IPS-NIHi11 (cell line): Measurements from ENCODE around the gene KCNQ1.
A peak's percentile ranks its signal among the peaks of the same experiment; 100 is the strongest.

Experiments used
- DNase-seq: peaks from one replicate; pipeline ENCODE4 v3.0.0; 2012; ENCODE audit warnings: mixed read lengths, low spot score

The KCNQ1 gene

DNA sequence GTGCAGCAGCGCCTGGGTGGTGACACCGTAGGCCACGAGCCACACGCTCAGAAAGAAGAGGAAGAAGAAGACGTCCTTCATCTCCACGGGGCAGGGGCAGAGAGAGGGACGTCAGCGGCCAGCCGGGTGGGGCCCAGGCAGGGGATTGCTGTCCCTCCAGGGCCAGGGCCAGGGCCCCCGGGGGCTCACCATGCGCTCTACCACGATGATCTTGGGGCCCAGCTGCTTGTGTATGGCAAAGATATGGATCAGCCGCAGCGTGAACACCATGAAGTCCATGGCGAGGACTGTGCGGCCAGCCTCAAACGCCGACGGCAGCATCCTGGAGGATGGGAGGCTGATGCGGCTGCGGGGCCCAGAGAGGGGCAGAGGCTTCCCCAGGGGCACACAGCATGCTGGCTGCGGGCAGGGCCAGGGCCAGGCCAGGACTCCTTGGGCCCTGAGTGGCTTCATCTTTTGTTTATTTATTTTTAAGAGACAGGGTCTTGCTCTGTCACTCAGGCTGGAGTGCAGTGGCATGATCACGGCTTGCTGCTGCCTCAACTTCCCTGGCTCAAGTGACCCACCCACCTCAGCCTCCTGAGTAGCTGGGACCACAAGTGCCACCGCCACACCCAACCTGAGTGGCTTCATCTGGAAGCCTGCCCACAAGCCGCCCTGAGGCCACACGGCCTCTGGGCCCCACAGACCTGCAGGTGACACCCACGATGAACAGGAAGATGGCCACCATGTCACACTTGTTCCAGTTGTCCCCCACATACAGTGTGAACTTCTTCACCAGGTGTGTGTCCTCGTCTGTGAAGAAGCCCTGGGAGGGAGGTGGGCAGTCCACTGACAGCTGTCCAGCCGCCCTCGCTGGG lies 33.1 kb upstream of the KCNQ1 start:
- DNase-seq = no peak

DNA sequence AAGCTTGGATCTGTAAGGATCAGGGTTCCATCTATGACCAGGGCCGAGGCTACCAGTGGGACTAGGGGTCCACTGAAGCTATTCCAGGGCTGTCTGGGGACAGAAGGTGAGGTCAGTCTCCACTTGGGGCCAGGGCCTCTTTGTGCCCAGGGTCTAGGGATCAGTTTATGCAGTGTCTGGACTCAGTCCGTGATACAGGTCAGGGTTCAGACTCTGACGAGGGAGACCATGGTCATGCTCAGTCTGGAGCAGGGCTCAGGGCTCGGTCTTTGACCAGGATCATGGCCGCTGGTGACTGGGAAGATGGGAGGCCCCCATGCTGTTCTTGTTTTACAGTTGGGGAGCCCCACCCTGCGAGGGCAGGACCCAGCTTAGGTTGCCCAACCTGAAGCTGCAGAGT lies 32.5 kb upstream of the KCNQ1 start:
- DNase-seq = no peak

DNA sequence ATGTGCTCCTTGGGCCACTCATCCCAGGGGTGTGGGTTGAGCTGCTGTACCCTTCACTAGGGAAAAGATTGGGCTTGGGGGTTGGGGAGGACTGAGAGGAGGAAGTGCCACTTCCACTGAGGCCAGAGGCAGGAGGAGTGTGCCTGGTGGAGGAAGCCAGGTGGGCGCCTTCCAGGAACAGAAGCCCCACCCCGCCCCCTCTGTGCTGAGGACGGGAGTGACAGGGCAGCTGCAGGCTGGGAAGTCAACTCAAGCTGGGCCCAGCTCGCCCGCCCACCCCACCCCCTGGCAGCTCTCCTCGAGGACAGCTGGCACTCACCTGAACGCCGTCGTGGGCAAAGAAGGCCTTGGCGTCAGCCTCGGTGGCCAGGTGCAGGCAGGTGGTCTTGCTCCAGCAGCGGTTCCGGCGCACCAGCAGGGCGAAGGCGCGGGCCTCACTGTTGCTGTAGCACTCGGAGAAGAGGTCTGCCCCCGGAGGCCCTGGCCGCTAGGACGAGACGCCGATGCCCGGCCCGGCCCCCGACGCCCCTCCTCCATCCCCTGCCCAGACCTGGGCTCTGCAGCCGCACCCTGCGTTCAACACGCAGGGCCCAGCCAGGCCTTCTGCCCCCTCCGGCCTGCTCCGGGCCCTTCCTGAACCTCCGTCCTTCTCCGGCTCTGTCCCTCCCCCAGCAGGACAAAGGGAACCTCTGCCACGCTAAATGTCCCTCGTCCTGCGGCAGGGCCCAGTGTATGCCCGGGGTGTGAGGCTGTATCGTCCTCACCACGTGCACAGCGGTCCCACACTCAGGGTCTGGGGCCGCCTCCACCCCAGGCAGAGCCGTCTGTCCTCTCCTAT lies 30.8 kb upstream of the KCNQ1 start:
- no peak for DNase-seq

DNA sequence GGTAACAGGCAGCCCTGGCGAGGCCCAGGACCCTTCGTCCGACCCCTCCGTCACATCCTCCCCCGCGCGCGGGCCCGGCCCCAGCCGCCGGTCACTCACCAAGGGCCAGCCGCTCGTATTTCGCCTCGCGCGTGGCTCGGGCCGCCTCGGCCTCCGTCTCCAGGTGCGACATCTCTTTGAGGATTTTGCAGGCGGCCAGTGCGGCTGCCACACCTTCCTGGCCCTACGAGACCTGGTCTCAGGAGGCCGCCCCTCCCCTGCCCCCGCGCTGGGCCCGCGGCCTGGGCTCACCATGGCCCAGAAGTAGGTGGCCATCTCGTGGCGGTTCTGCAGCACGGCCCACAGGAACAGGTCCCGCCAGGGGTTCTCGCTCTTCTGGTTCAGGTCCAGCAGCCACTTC lies 30.2 kb upstream of the KCNQ1 start:
- DNase-seq = no peak

DNA sequence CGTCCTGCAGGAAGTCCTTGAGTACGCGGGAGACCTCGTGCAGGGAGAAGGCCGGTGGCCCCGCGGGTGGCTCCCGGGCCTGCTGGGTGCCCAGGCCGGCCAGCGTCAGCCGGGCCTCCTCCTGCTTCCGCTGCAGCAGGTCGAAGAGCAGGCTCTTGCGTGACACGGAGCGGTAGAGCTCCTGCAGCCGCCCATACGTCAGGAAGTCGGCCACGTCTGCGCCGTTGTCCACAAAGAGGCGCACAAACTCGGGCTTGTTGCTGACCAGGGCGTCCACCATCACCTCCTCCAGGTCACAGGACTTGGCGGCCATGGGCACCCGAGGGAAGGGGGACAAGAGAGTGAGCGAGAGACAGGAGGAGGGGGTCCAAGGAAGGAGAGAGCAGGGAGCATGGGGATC lies 29.6 kb upstream of the KCNQ1 start:
- no peak for DNase-seq

DNA sequence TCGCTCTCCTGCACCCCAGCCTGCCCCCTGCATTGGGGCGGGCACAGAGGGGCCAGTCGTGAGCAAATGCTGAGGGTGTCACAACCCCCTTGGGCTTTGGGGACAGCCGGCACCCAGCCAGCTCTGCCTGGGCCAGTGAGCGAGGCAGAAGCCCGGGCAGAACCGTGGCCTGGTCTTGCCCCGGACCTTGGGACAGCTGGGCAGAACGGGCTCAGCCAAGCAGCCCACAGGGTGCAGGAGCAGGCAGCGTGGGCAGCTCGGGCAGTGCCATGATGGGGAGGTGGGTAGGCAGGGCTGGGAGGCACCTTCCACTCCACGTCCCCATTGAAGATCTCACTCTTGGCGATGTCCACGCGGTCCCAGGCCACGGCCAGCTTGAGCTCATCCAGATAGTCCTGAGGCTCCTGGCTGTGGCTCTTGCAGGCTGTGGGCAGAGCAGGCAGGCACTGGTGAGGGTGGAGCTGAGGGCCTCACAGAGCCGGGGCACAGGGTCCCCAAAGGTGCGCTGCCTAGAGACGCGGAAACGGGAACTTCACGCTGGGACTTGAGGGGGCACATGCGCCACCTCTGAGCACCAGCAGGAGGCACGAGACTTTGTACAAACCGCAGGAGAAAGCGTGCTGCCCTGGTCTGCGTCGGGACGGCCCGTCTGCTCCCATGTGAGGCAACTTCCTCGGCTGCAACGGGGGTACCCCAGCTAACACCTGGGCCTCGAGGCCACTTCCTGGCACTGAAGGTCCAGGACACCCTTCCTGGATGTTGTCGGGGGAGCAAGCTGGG lies 29.0 kb upstream of the KCNQ1 start:
- no peak for DNase-seq

DNA sequence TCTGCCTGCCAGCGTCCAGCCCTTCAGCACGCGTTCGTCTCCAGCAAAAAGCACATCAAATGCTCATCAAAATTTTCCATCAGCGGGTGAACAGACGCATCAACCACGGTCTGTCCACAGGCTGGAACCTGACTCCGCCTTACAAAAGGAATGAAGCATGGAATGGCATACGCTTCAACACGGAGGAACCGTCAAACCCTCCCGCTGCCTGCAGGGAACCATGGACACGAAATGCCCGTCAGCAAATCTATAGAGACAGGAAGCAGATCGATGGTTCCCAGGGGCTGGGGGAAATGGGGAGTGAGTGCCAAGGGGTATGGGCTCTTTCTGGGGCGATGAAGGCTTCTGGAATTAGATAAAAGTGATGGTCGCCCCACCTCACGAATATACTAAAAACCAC lies 28.0 kb upstream of the KCNQ1 start:
- DNase-seq = no peak

DNA sequence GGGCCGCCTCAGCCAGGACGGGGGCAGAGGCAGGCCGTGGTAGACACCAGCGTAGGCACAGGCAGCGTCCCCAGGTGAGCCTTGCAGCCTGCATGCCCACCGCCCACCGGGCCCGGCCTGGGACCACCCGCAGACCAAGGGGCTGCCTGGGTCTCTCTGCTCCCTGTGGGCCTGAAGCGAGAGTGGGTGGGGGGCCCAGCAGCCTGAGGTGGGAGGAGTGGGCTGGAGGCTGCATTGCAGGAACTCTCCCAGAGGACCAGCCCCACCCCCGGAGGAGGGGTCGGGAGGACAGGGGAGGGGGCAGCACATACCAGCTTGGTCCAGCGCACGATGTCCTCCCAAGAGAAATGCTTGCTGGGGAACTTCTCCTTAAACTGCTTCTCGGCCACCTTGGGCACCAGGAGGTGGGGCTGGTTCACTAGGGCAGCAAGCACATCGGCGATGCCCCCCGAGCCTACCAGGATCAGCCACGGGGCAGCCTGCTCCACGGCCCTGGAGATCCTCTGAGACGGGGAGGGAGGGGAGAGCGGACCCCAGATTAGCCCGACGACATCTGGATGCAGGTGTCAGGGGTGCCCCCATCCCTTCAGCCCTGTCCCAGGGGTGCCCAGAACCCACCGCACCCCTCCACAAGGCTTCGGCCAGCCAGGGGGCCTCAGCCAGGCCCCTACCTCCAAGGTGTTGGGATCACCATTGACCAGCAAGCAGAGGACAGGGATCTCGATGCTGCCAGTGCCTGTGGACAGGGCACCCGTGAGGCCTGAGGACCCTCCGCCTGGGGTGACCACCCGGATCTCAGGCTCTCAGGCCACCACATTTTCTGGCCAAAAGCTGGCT lies 26.7 kb upstream of the KCNQ1 start:
- DNase-seq = no peak

DNA sequence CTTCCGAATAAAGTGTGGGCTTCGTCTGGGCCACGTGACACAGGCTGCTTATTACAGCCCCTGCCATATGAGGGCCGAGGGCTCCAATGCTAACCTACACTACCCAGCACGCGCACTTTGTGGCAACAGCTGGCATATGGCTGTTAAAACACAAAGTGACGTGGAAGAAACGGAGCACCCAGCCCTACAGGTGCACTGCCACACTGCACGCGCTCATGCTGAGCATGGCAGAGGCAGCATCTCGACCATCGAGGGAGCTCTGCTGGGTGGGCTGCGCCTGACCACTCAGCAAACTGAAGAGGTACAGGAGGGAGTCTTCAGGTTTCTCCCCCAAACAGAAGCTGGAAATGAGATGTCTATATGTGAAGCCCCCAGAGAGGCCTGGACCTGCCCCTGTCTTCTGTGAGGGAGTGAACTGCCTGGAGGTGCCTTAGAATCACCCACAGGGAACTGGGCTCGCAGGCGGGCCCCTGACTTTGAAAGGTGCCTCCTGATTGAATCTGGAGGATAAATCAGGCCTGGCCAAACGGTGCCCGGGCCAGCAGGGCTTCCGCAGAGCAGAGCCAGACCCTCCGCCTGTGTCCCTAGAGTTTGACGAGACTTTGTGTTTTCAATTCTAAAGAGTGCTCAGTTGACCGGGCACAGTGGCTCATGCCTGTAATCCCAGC lies 26.0 kb upstream of the KCNQ1 start:
- no peak for DNase-seq

DNA sequence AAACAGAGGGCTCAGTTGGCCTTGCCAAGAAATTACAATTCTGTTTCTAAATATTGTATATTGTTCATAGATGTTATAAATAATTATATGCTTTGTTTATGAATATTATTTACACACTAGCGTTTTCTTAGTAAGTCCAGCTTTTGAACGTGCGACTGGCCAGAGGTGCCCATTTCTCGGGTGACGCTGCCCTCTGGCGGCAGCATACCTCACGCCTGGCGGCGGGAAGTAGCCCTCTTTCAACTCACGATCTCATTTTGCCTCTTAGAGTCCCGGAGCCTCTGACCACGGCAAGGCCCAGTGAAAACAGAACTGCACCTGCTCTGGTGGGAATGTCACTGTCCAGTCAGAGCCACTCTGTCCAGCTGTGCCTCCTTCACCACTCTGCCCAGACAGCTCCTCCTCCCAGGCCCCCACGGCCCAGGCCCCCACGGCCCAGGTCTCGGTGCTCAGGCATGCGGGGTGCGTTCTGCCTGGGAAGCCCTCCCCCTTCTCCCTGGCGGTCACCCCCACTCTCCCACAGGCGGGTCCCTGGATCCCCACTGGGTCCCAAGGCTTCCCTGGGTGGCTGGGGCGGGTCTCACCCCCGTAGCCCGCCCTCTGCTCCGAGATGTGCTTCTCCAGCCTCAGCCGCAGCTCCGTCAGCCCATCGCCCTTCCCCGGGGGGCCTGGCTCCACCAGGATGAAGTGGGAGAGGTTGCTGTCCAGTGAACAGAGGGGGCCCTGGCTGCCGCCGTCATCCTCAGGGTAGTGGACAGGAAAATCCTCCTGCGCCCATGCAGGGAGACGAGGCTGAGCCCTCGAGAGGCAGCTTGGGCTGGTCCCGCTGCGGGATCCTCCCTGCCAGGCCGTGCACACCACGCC lies 24.9 kb upstream of the KCNQ1 start:
- DNase-seq = peak; percentile 87

DNA sequence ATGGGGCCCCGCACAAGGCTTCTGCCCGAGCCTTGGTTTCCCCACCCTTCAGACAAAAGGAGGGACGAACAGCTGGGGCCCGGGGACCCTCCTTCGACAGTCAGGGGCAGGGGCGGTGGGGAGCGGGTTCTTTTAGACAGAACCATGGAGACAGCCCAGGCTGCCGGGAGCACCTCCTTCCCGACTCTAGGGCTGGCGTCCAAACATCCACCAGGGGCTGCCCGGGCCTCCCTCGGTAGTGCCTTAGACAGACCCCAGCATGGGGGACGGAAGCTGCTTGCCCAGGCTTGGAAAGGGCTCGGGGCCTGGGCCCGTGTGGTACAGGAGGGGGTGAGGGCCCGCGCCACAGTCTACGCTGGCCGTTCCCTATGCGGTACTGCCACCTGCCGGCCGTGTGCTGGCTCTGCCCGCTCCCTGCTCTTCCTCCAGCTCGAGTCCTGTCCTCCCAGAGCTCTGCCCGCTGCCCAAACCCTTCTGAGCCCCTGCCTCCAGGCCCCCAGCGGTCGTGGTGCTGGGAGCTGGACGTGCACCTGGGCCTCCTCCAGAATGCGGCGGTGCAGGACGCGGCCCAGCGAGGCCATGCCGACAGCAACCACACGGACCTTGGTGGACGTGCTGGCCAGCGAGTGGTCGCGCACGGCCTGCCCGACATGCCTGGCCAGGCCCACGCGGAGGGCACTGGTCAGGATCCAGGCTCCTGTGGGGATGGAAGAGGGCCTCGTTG lies 24.1 kb upstream of the KCNQ1 start:
- peak; percentile 98 for DNase-seq

DNA sequence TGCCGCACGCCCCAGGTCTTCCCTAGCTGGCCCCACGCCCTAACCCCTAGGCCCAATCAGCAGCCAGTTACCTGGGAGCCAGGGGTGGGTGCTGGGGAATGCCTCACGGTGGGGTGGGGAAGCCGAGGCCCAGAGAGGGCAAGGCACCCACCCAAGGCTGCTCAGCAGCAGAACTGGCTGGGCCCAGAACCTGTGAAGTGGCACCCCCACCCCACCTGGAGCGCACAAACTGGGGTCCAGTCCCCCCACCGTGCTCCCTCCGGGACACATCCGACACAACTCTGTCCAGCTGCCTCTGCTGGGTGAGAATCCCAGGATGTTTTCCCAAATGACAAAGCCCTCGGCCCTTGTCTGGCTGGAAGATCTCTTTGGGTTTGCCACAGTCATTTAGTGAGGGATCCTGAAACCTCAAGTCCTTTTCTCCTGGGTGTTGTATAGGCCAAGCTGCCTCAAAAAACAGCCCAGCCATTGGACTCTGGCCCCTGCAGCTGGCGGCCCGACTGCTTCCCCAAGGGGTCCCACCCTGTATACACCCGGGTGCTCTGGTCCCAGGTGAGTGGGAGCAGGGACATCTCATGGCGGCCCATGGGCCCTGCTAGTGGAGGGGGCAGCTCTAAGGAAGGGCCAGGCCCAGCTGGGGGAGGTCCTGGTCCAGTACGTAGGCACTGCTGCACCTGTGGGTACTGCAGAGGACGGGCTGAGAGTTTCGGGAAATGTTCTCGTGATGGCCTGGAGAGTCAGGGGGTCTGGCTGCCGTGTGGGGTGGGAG lies 23.4 kb upstream of the KCNQ1 start:
- DNase-seq = no peak

DNA sequence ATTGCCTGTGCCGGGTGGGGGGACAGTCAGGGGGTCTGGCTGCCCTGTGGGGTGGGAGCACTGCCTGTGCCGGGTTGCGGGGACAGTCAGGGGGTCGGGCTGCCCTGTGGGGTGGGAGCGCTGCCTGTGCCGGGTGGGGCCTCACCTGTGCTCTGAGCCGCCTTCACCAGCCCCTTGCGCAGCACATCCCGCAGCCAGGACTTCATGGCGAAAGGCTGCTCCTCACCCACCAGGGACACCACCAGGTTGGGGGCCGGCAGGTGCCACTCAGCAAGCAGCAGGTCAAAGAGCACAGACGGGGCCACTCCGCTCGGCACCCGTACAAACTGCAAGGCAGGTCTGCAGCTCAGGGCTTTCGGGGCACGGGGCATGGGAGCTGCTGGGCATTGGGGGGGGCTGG lies 22.8 kb upstream of the KCNQ1 start:
- no peak for DNase-seq

DNA sequence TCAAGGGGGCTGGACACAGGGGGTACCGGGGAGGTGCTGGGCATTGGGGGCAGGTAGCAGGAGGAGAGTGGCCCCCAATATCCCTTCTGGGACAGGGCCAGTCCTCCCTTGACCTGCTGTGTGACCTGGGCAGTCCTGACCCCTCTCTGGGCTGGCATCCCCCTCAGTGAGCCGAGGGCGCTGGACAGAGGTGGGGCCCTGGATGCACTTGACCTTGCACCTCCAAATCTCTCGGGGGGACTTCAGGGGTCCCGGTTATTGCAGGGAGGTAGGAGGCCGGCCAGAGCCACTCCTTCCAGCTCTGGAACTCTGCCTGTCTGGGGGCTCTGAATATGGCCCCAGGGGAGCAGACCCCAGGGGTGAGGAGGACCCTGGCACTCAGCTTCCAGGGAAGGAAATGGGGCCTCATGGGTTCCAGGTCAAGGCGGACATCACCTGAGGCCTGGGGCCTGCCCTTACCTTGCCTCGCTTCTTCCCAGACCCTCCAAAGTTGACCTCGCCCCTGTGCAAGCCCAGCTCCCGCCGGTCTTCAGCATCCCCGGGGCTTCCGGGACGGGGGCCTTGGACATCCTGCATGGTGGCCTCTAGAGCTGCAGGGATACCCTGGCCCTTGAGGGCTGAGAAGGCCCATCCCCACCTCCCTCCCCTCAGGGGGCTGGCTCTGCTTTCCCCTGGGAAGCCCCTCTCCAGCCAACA lies 22.2 kb upstream of the KCNQ1 start:
- DNase-seq = no peak

DNA sequence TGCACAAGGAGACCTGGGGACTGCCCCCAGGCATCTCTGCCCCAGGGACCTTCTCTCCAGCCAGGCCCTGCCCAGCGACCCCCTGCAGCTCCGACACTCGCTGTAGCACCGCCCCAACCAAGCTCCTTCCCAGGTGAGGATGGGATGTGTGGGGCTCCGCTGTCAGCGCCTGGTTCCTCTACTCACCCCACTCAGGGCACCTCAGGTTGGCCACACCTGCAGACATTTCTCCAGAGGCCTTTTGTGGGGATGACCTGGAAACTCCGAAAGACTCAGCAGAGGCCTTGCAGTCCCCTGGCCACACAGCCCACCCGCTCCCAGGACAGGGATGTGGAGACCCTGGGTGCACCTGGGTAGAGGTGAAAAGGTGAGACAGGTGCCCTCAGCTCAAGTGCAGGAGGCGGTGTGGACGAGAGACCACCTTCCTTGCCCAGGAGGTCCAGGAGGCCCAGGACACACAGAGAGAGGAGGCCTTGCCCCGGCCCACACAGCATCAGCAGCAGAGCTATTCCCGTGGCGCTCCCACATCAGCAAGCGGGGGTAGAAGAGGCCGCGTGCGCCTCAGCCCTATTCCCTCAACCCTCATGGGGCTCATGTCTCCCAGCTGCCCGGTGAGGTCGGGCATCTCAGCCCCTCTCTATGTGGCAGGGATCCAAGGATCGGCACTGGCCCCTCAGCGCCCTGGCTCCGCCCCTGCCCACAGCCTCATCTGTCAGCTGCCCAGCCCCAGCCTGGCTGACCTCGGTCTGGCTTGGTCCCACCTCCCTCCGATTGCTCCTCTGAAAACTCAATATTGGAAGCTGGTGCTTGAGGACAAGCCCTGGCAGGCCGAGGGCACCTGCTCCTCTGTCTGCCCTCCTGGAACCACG lies 21.4 kb upstream of the KCNQ1 start:
- DNase-seq = no peak

DNA sequence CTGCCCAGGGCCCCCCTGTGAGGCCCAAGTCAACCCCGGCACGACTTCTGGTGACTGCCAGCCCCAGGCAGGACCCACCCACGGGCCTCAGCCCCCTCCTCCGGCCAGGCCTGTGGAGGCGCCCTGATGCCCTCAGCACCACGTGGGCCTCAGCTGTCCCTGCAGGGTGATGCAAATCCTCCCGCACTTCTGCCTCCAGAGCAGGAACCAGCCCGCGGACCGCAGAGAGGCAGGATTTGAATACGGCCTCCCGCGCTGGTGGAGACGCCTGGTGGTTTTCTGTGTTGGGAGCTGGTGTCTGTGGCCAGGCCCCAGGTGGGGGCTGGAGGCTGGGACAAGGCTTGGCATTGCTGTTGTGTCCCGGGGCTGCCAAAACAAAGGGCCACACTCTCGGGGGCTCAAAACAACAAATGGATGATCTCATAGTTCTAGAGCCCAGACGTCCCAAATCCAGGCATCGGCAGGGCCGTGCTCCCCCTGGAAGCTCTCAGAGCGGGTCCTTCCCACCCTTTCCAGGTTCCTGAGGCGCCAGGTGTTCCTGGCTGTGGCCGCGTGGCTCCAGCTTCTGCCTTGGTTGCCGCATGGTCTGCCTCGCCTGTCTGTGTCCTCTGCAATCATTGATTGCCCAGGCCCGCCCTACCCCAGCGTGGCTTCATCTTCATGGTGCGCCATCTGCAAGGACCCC lies 19.9 kb upstream of the KCNQ1 start:
- DNase-seq = no peak
